Measurements from ENCODE around the gene ZRANB1. TPM values are rescaled to one million over a fixed set of nuclear protein-coding genes. Genes with fewer than 3 reads are reported as not detected.

The ZRANB1 gene
- total and polyA plus RNA-seq, 2 experiments from 2014 or later, result 4.2 to 26.7 TPM

- Histone ChIP-seq H3K27ac (ENCODE audit: low read depth) (no peak overlapping the region), H3F3A (replicated peaks; ENCODE audit: low read depth) (no peaks in the 10 kb centered on the region), H3K36me3 (ENCODE audit: insufficient read depth) (no peaks in the 10 kb centered on the region), H3K4me3 (no peak overlapping the region), H3K9me2 (ENCODE audit: insufficient read depth) (no peaks in the 10 kb centered on the region), H2AFZ (peak overlapping the region; percentile 28; the same call in 1 of the 2 replicates), H3K27me3 (ENCODE audit: insufficient read depth) (no peaks in the 10 kb centered on the region), H3K4me2 (no peak overlapping the region), H3K4me1 (ENCODE audit: insufficient read depth) (no peaks in the 10 kb centered on the region), H3K79me2 (replicated peaks; ENCODE audit: insufficient read depth) (no peaks in the 10 kb centered on the region), H4K20me1 (replicated peaks; ENCODE audit: insufficient read depth) (no peaks in the 10 kb centered on the region)
- Mint-ChIP-seq H3K27me3 (ENCODE audit: insufficient read depth, low read depth, poor library complexity) (peaks cover 4% of the 10 kb centered on the region), H3K4me1 (peaks cover 2% of the 10 kb centered on the region; the same call in 1 of the 3 replicates), H3K27ac (no peak overlapping the region), H3K9me3 (no peaks in the 10 kb centered on the region), H3K36me3 (ENCODE audit: low read depth) (no peaks in the 10 kb centered on the region), H3K4me3 (no peak overlapping the region)
- no peak for TF ChIP-seq ZNF462 (CRISPR knock-in tag; IDR thresholded peaks at IDR 0.05)
- TF ChIP-seq ZNF331 (CRISPR knock-in tag; IDR thresholded peaks at IDR 0.05; ENCODE audit: low read depth), result no peak
- no peak for TF ChIP-seq STAT1 (IDR thresholded peaks at IDR 0.05; ENCODE audit: unreplicated experiment)
- no peak for TF ChIP-seq ZNF114 (CRISPR knock-in tag; IDR thresholded peaks at IDR 0.05)
- TF ChIP-seq NANOG (IDR thresholded peaks at IDR 0.05; ENCODE audit: borderline replicate concordance), result no peak
- TF ChIP-seq REST (IDR thresholded peaks at IDR 0.05; ENCODE audit: unreplicated experiment), result no peak
- TF ChIP-seq CREB1 (CRISPR knock-in tag; IDR thresholded peaks at IDR 0.05; ENCODE audit: low read depth), result no peak
- no peak for TF ChIP-seq POLR2AphosphoS5 (IDR thresholded peaks at IDR 0.05; ENCODE audit: low read depth)
- no peak for TF ChIP-seq EZH2 (IDR thresholded peaks at IDR 0.05; ENCODE audit: low read depth, unreplicated experiment)
- no peak for TF ChIP-seq CTCF (conservative IDR thresholded peaks at IDR 0.05; ENCODE audit: low read depth in 2 of 2)
- TF ChIP-seq EZH2phosphoT487 (IDR thresholded peaks at IDR 0.05; ENCODE audit: unreplicated experiment), result no peak
- TF ChIP-seq ETS1 (IDR thresholded peaks at IDR 0.05), result no peak
- TF ChIP-seq JUNB (IDR thresholded peaks at IDR 0.05; ENCODE audit: unreplicated experiment), result no peak
- peak; percentile 48 for ATAC-seq
- DNase-seq (ENCODE audit: low spot score), result peak; percentile 14
Measured at GRCh38 chr10:124903111-124903510, 38.8 kb upstream of the ZRANB1 start.
